CD8-positive, alpha-beta memory T cell (primary cell): ENCODE measurements around the gene FUT2. TPM values are rescaled to one million over a fixed set of nuclear protein-coding genes. Genes with fewer than 3 reads are reported as not detected.

ENCODE experiments used
- CTCF ChIA-PET: fragments of 350-600 bp; sonication (Branson Sonifier 250); formaldehyde crosslinking; loops from one replicate; lab custom pipeline; 2021; ENCODE audit warnings: antibody characterized with exemption; lab: Charles Lee
- POLR2A ChIA-PET: fragments of 350-600 bp; sonication (Branson Sonifier 250); formaldehyde crosslinking; loops from one replicate; lab custom pipeline; 2021; ENCODE audit warnings: antibody characterized with exemption; lab: Charles Lee
- DNase-seq, 5 donors: peaks; one replicate each; pipeline versions ENCODE4 v3.0.0 to v3.0.0-alpha.2; 2020 to 2022; ENCODE audit warnings: mixed read lengths in 1 of 5
- H3K27ac ChIP-seq: one replicate; pipeline ENCODE4 v1.7.0; 2013; ENCODE audit warnings: low read depth, mild to moderate bottlenecking, low read length, moderate library complexity
- H3K27me3 ChIP-seq: 2 replicates; pipeline ENCODE4 v1.7.0; 2013; ENCODE audit warnings: low read length, mild to moderate bottlenecking; ENCODE audit not compliant: insufficient read depth, poor library complexity, severe bottlenecking
- H3K36me3 ChIP-seq: 2 replicates; pipeline ENCODE4 v1.7.0; 2013; ENCODE audit warnings: mild to moderate bottlenecking, low read length, moderate library complexity; ENCODE audit not compliant: insufficient read depth
- H3K4me1 ChIP-seq: 2 replicates; pipeline ENCODE4 v1.7.0; 2013; ENCODE audit warnings: mild to moderate bottlenecking, low read length, moderate library complexity; ENCODE audit not compliant: insufficient read depth
- H3K4me3 ChIP-seq: 2 replicates; pipeline ENCODE4 v1.7.0; 2013; ENCODE audit warnings: mild to moderate bottlenecking, low read length
- H3K9me3 ChIP-seq: 2 replicates; pipeline ENCODE4 v1.7.0; 2013; ENCODE audit warnings: mild to moderate bottlenecking, low read length
- H3K27ac Mint-ChIP-seq, 8 donors: one replicate each; pipeline ENCODE4 v1.8.0; 2020 to 2021; ENCODE audit warnings: mixed read lengths in 8 of 8, mild to moderate bottlenecking in 6 of 8, inconsistent platforms in 3 of 8, moderate library complexity in 3 of 8
- H3K27me3 Mint-ChIP-seq, 2 donors: one replicate each; pipeline ENCODE4 v1.8.0; 2020 to 2021; ENCODE audit warnings: mixed read lengths in 2 of 2, mild to moderate bottlenecking in 1 of 2, moderate library complexity in 1 of 2
- H3K36me3 Mint-ChIP-seq, 3 donors: one replicate each; pipeline ENCODE4 v1.8.0; 2020 to 2021; ENCODE audit warnings: mixed read lengths in 3 of 3, inconsistent platforms in 1 of 3, mild to moderate bottlenecking in 1 of 3
- H3K4me1 Mint-ChIP-seq, 3 donors: one replicate each; pipeline ENCODE4 v1.8.0; 2020 to 2021; ENCODE audit warnings: mixed read lengths in 3 of 3, inconsistent platforms in 1 of 3, mild to moderate bottlenecking in 1 of 3
- H3K4me3 Mint-ChIP-seq, 7 donors: one replicate each; pipeline ENCODE4 v1.8.0; 2020 to 2021; ENCODE audit warnings: mixed read lengths in 7 of 7, mild to moderate bottlenecking in 6 of 7, moderate library complexity in 4 of 7, inconsistent platforms in 2 of 7
- H3K9me3 Mint-ChIP-seq, 5 donors: one replicate each; pipeline ENCODE4 v1.8.0; 2020 to 2022; ENCODE audit warnings: mixed read lengths in 5 of 5, mild to moderate bottlenecking in 3 of 5, moderate library complexity in 2 of 5, inconsistent platforms in 1 of 5
- polyA plus RNA-seq: library from polyadenylated mRNA; unstranded; fragments of 300-500 nt; fragmentation: Illumina TruSeq; gene quantifications from one replicate; pipeline ENCODE4 v1.2.3, GENCODE V29; 2021
- total RNA-seq, 2 experiments: library from RNA; stranded (reverse); gene quantifications; one replicate each; pipeline ENCODE4 v1.2.3, GENCODE V29; 2021

The FUT2 gene
- total and polyA plus RNA-seq, 3 experiments from 2014 or later: 0.33 TPM; not detected in 2

- H3K4me1 ChIP-seq: peaks cover 12% of the 10 kb centered on the region
- no peaks in the 10 kb centered on the region for H3K36me3 ChIP-seq
- no peak overlapping the region for H3K27ac ChIP-seq
- no peaks in the 10 kb centered on the region for H3K9me3 ChIP-seq
- ChIA-PET POLR2A (no interaction called here), CTCF (no interaction called here)
- H3K4me3 ChIP-seq: no peak overlapping the region
- peaks cover 0 to 2% (median 0%) of the 10 kb centered on the region in 3 donors for H3K36me3 Mint-ChIP-seq
- no peak overlapping the region for H3K27ac Mint-ChIP-seq
- no peak for DNase-seq
- H3K9me3 Mint-ChIP-seq: no peaks in the 10 kb centered on the region
- H3K27me3 ChIP-seq: peaks cover 7% of the 10 kb centered on the region
- peaks cover 10 to 13% (median 11%) of the 10 kb centered on the region in 3 donors for H3K4me1 Mint-ChIP-seq
- H3K27me3 Mint-ChIP-seq: peaks cover 14 to 34% of the 10 kb centered on the region in 2 donors
- H3K4me3 Mint-ChIP-seq: peak overlapping the region in 1 of 7 donors; percentile 4
Observed at GRCh38 chr19:48746110-48746509, 50.3 kb downstream of the FUT2 start.

GRCh38 chr19:48746738-48747575 is 51.2 kb downstream of the FUT2 start, which contains the start of gene IZUMO1:
IZUMO1 (minus strand) TSS chr19:48746909; CDS start chr19:48745859, 1,050 bp downstream.
- Mint-ChIP-seq H3K9me3 (no peaks in the 10 kb centered on the region), H3K36me3 (peaks cover 0 to 2% (median 0%) of the 10 kb centered on the region in 3 donors), H3K4me1 (peaks cover 10 to 11% (median 11%) of the 10 kb centered on the region in 3 donors), H3K4me3 (peak within 1 kb of the TSS in 2 of 7 donors; percentile 4 to 75), H3K27me3 (peaks cover 17 to 38% of the 10 kb centered on the region in 2 donors), H3K27ac (peak within 1 kb of the TSS in 2 of 8 donors; percentile 23 to 46)
- Histone ChIP-seq H3K4me3 (peak within 1 kb of the TSS; percentile 21), H3K36me3 (no peaks in the 10 kb centered on the region), H3K4me1 (peaks cover 8% of the 10 kb centered on the region), H3K27ac (peak within 1 kb of the TSS; percentile 61), H3K9me3 (no peaks in the 10 kb centered on the region), H3K27me3 (peaks cover 7% of the 10 kb centered on the region)
- POLR2A ChIA-PET: interaction anchor here (0.5 to 0.6 kb wide), 2 partner anchors 282 to 579 kb away, joined by 3 to 4 read pairs; no protein-coding TSS in a partner anchor
- CTCF ChIA-PET: interaction anchor here (1.0 kb wide), 1 partner anchor 8 kb away, joined by 3 read pairs; no protein-coding TSS in a partner anchor
- peak in 3 of 5 donors; percentile 14 to 48 (median 38) for DNase-seq

GRCh38 chr19:48749571-48750198 is 53.9 kb downstream of the FUT2 start:
- no peaks in the 10 kb centered on the region for H3K9me3 ChIP-seq
- H3K27me3 ChIP-seq: peaks cover 7% of the 10 kb centered on the region
- peaks cover 22 to 23% (median 23%) of the 10 kb centered on the region in 3 donors for H3K4me1 Mint-ChIP-seq
- peak overlapping the region in 1 of 7 donors; percentile 11 for H3K4me3 Mint-ChIP-seq
- no peaks in the 10 kb centered on the region for H3K36me3 ChIP-seq
- DNase-seq: no peak
- no peak overlapping the region for H3K27ac ChIP-seq
- peaks cover 0 to 2% (median 0%) of the 10 kb centered on the region in 3 donors for H3K36me3 Mint-ChIP-seq
- POLR2A ChIA-PET: no interaction called here
- H3K27ac Mint-ChIP-seq: no peak overlapping the region
- H3K27me3 Mint-ChIP-seq: peaks cover 25 to 53% of the 10 kb centered on the region in 2 donors
- CTCF ChIA-PET: no interaction called here
- peaks cover 22% of the 10 kb centered on the region for H3K4me1 ChIP-seq
- H3K4me3 ChIP-seq: no peak overlapping the region
- no peaks in the 10 kb centered on the region for H3K9me3 Mint-ChIP-seq

GRCh38 chr19:48750351-48750750 is 54.6 kb downstream of the FUT2 start:
- H3K36me3 ChIP-seq: no peaks in the 10 kb centered on the region
- no peak overlapping the region for H3K4me3 Mint-ChIP-seq
- CTCF ChIA-PET: interaction anchor here (1.4 kb wide), 1 partner anchor 11 kb away, joined by 5 read pairs; no protein-coding TSS in a partner anchor

GRCh38 chr19:48750771-48751504 is 55.2 kb downstream of the FUT2 start:
- CTCF ChIA-PET: interaction anchor here (1.4 kb wide), 1 partner anchor 12 kb away, joined by 5 read pairs; no protein-coding TSS in a partner anchor
- H3K9me3 ChIP-seq: no peaks in the 10 kb centered on the region
- DNase-seq: no peak
- peaks cover 2% of the 10 kb centered on the region for H3K27me3 ChIP-seq
- no peaks in the 10 kb centered on the region for H3K36me3 ChIP-seq
- Mint-ChIP-seq H3K36me3 (peaks cover 0 to 2% (median 0%) of the 10 kb centered on the region in 3 donors), H3K27me3 (peaks cover 30 to 45% of the 10 kb centered on the region in 2 donors), H3K27ac (no peak overlapping the region), H3K9me3 (no peaks in the 10 kb centered on the region), H3K4me1 (peaks cover 18 to 23% (median 22%) of the 10 kb centered on the region in 3 donors), H3K4me3 (peak overlapping the region in 4 of 7 donors; percentile 28 to 66 (median 46))
- no peak overlapping the region for H3K27ac ChIP-seq
- H3K4me1 ChIP-seq: peaks cover 22% of the 10 kb centered on the region
- no peak overlapping the region for H3K4me3 ChIP-seq
- POLR2A ChIA-PET: no interaction called here

More at GRCh38 chr19:48750351-48750750, 54.6 kb downstream of the FUT2 start:
- H3K4me3 ChIP-seq: no peak overlapping the region
- no peak for DNase-seq
- H3K9me3 Mint-ChIP-seq: no peaks in the 10 kb centered on the region
- POLR2A ChIA-PET: no interaction called here
- no peak overlapping the region for H3K27ac Mint-ChIP-seq
- peaks cover 26 to 51% of the 10 kb centered on the region in 2 donors for H3K27me3 Mint-ChIP-seq
- no peaks in the 10 kb centered on the region for H3K9me3 ChIP-seq
- H3K4me1 Mint-ChIP-seq: peaks cover 21 to 23% (median 22%) of the 10 kb centered on the region in 3 donors
- H3K27me3 ChIP-seq: peaks cover 7% of the 10 kb centered on the region
- H3K4me1 ChIP-seq: peaks cover 22% of the 10 kb centered on the region
- peaks cover 0 to 2% (median 0%) of the 10 kb centered on the region in 3 donors for H3K36me3 Mint-ChIP-seq
- no peak overlapping the region for H3K27ac ChIP-seq

GRCh38 chr19:48751845-48752495 is 56.2 kb downstream of the FUT2 start:
- H3K27me3 ChIP-seq: no peaks in the 10 kb centered on the region
- H3K4me1 ChIP-seq: peaks cover 16% of the 10 kb centered on the region
- H3K27ac Mint-ChIP-seq: peak overlapping the region in 3 of 8 donors; percentile 14 to 32 (median 30)
- ChIA-PET CTCF (interaction anchor here (0.8 kb wide), 1 partner anchor 76 kb away, joined by 3 read pairs; no protein-coding TSS in a partner anchor), POLR2A (interaction anchor here (0.6 kb wide), 1 partner anchor 1341 kb away, joined by 3 read pairs; no protein-coding TSS in a partner anchor)
- peak overlapping the region; percentile 58 to 84 (median 77) for H3K4me3 Mint-ChIP-seq
- no peaks in the 10 kb centered on the region for H3K36me3 ChIP-seq
- H3K36me3 Mint-ChIP-seq: no peaks in the 10 kb centered on the region
- H3K4me1 Mint-ChIP-seq: peaks cover 17 to 22% (median 19%) of the 10 kb centered on the region in 3 donors
- no peaks in the 10 kb centered on the region for H3K9me3 ChIP-seq
- DNase-seq: no peak
- H3K27ac ChIP-seq: no peak overlapping the region
- H3K9me3 Mint-ChIP-seq: no peaks in the 10 kb centered on the region
- H3K27me3 Mint-ChIP-seq: peaks cover 26 to 38% of the 10 kb centered on the region in 2 donors
- H3K4me3 ChIP-seq: peak overlapping the region; percentile 12
